ENCODE data around the gene TSEN2. TPM values are rescaled to one million over a fixed set of nuclear protein-coding genes. Genes with fewer than 3 reads are reported as not detected.

Gene TSEN2
- total and polyA plus RNA-seq, 7 donors = 12.5 to 30.9 (median 15.0) TPM

GRCh38 chr3:12462159-12462947, 21.9 kb upstream of the TSEN2 start:
- 42 to 56% (median 51%) methylated on average over 9 of the region's 9 CpGs for WGBS, 3 donors
- DNase-seq = peak; percentile 25 to 81
- TF ChIP-seq CTCF (IDR thresholded peaks at IDR 0.05) = no peak
- no peak overlapping the region for H3K4me3 ChIP-seq
- intact Hi-C loops (cut with DNase I) = no loop called here
- H3K4me1 ChIP-seq = no peaks in the 10 kb centered on the region
- H3K36me3 ChIP-seq (ENCODE audit: insufficient read depth in 1 of 2, low read depth in 1 of 2) = no peaks in the 10 kb centered on the region
- H3K9me3 ChIP-seq = no peaks in the 10 kb centered on the region
- ATAC-seq = peak; percentile 17 to 74 (median 50)
- H3K27ac ChIP-seq = peak overlapping the region; percentile 55
- H3K27me3 ChIP-seq (ENCODE audit: insufficient read depth in 3 of 3, low read length in 2 of 3) = no peaks in the 10 kb centered on the region

GRCh38 chr3:12463686-12464085, 20.6 kb upstream of the TSEN2 start:
- ATAC-seq (no peak), DNase-seq (no peak)
- H3K27ac ChIP-seq = no peak overlapping the region
- no peaks in the 10 kb centered on the region for H3K36me3 ChIP-seq (ENCODE audit: insufficient read depth in 1 of 2, low read depth in 1 of 2)
- TF ChIP-seq CTCF (IDR thresholded peaks at IDR 0.05) = no peak
- H3K4me3 ChIP-seq = no peak overlapping the region
- no peaks in the 10 kb centered on the region for H3K9me3 ChIP-seq
- no peaks in the 10 kb centered on the region for H3K4me1 ChIP-seq
- WGBS, 3 donors = 94 to 100% (median 95%) methylated on average over 1 of the region's 1 CpG
- intact Hi-C loops (cut with DNase I) = no loop called here
- no peaks in the 10 kb centered on the region for H3K27me3 ChIP-seq (ENCODE audit: insufficient read depth in 3 of 3, low read length in 2 of 3)

- ATAC-seq (no peak), DNase-seq (no peak)
- no peak for TF ChIP-seq CTCF (IDR thresholded peaks at IDR 0.05)
- Histone ChIP-seq H3K27me3 (ENCODE audit: insufficient read depth in 3 of 3, low read length in 2 of 3) (no peaks in the 10 kb centered on the region), H3K4me3 (no peak overlapping the region), H3K9me3 (no peaks in the 10 kb centered on the region), H3K4me1 (no peaks in the 10 kb centered on the region), H3K27ac (no peak overlapping the region), H3K36me3 (ENCODE audit: insufficient read depth in 1 of 2, low read depth in 1 of 2) (no peaks in the 10 kb centered on the region)
- intact Hi-C loops (cut with DNase I) = no loop called here
These were observed 20.1 kb upstream of the TSEN2 start for GRCh38 chr3:12464181-12464580.

DNA sequence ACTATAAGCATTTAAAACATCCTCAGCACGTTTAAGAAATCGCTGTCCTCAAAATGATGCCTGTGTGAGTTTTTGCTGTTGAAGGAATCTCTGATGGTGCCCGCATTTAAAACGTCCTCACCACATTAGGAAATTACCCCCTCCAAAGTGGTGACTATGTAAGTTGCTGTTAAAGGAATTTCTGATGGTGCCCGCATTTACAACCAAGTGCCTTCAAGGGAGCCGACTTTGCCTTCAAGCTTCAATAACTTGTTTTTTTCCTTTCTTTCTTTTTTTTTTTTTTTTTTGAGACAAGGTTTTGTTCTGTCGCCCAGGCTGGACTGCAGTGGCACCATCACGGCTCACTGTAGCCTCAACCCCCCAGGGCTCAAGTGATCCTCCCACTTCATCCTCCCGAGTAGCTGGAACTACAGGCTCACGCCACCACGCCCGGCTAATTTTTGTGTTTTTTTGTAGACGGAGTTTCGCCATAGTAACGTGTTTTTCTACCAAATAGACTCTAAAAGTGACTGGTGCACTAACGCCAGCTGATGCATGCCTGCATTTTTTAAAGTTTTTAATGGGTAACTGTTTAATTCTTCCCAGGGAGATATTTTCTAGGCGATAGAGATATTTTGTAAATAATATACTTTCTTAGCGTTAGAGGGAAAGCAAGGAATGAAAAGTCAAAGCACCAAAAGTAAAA, 19.0 kb upstream of the TSEN2 start:
- no peak for DNase-seq
- no peak for ATAC-seq
- no peak overlapping the region for H3K4me3 ChIP-seq
- 83 to 90% (median 86%) methylated on average over 18 of the region's 18 CpGs for WGBS, 3 donors
- no peak for TF ChIP-seq CTCF (IDR thresholded peaks at IDR 0.05)
- H3K27ac ChIP-seq = no peak overlapping the region
- no peaks in the 10 kb centered on the region for H3K36me3 ChIP-seq (ENCODE audit: insufficient read depth in 1 of 2, low read depth in 1 of 2)
- H3K27me3 ChIP-seq (ENCODE audit: insufficient read depth in 3 of 3, low read length in 2 of 3) = no peaks in the 10 kb centered on the region
- intact Hi-C loops (cut with DNase I) = loop anchor here in 1 of 2 donors (5.0 kb wide), 1 partner anchor 48 kb away; no protein-coding TSS in a partner anchor
- H3K9me3 ChIP-seq = no peaks in the 10 kb centered on the region
- no peaks in the 10 kb centered on the region for H3K4me1 ChIP-seq
